IMR-90 (cell line): ENCODE measurements around the gene ACSM3. TPM values are rescaled to one million over a fixed set of nuclear protein-coding genes. Genes with fewer than 3 reads are reported as not detected.

Experiments
- ATAC-seq: fragments of 200-7000 bp; cut with Tn5 transposase; 2 replicates; pipeline ENCODE4 v1.9.1; 2020; ENCODE audit warnings: low read depth, mild to moderate bottlenecking, moderate library complexity
- BruUV-seq: library from RNA; stranded (reverse); fragments of 400-500 nt; replicated peaks from 2 replicates; lab custom pipeline; 2021; lab: Mats Ljungman, UMichigan
- CTCF ChIA-PET: fragments of 300-600 bp; formaldehyde crosslinking; extraction: SDS; loops from one replicate; lab custom pipeline; 2021; ENCODE audit warnings: antibody characterized with exemption; lab: Yijun Ruan, JAX
- POLR2A ChIA-PET: fragments of 300-600 bp; sonication (Branson Sonifier 250); formaldehyde crosslinking; loops from one replicate; lab custom pipeline; 2022; ENCODE audit warnings: antibody characterized with exemption; ENCODE audit not compliant: unreplicated experiment; lab: Charles Lee
- DNase-seq: peaks from one replicate; pipeline ENCODE4 v3.0.0; 2013
- H2AFZ ChIP-seq: replicated peaks from 2 replicates; pipeline ENCODE3; 2013; ENCODE audit warnings: low read length, mild to moderate bottlenecking; ENCODE audit not compliant: poor library complexity
- H2AK5ac ChIP-seq: 2 replicates; pipeline ENCODE4 v1.6.1; 2013; ENCODE audit warnings: low read depth, low read length, inconsistent platforms
- H2AK9ac ChIP-seq: replicated peaks from 2 replicates; pipeline ENCODE3; 2013; ENCODE audit warnings: mild to moderate bottlenecking, low read depth, low read length, moderate library complexity; ENCODE audit not compliant: poor library complexity
- H2BK120ac ChIP-seq: 2 replicates; pipeline ENCODE4 v1.6.1; 2013; ENCODE audit warnings: low read depth, low read length, inconsistent platforms
- H2BK15ac ChIP-seq: 3 replicates; pipeline ENCODE4 v1.6.1; 2013; ENCODE audit warnings: low read depth, low read length, inconsistent platforms
- H2BK20ac ChIP-seq: 2 replicates; pipeline ENCODE4 v1.6.1; 2013; ENCODE audit warnings: low read depth, mild to moderate bottlenecking, inconsistent platforms, low read length, moderate library complexity
- H2BK5ac ChIP-seq: 2 replicates; pipeline ENCODE4 v1.6.1; 2013; ENCODE audit warnings: mild to moderate bottlenecking, low read depth, low read length, inconsistent platforms; ENCODE audit not compliant: poor library complexity, severe bottlenecking
- H3K14ac ChIP-seq: replicated peaks from 2 replicates; pipeline ENCODE4 v1.6.1; 2013; ENCODE audit warnings: low read depth, low read length, inconsistent platforms
- H3K18ac ChIP-seq: 2 replicates; pipeline ENCODE4 v1.6.1; 2013; ENCODE audit warnings: low read depth, low read length, control low read depth
- H3K23ac ChIP-seq: 2 replicates; pipeline ENCODE4 v1.6.1; 2013; ENCODE audit warnings: low read depth, low read length, inconsistent platforms
- H3K27ac ChIP-seq: 2 replicates; pipeline ENCODE4 v1.5.1; 2013; ENCODE audit warnings: mild to moderate bottlenecking, control low read depth, low read length; ENCODE audit not compliant: insufficient read depth
- H3K27me3 ChIP-seq: 2 replicates; pipeline ENCODE4 v1.6.1; 2013; ENCODE audit warnings: low read length; ENCODE audit not compliant: control insufficient read depth, insufficient read depth
- H3K36me3 ChIP-seq: 2 replicates; pipeline ENCODE4 v1.6.1; 2013; ENCODE audit warnings: low read length, mixed read lengths; ENCODE audit not compliant: control insufficient read depth, insufficient read depth
- H3K4ac ChIP-seq: 2 replicates; pipeline ENCODE4 v1.6.1; 2013; ENCODE audit warnings: low read depth, low read length, inconsistent platforms
- H3K4me1 ChIP-seq: 2 replicates; pipeline ENCODE4 v1.6.1; 2013; ENCODE audit warnings: low read length, mixed read lengths; ENCODE audit not compliant: control insufficient read depth, insufficient read depth
- H3K4me2 ChIP-seq: 2 replicates; pipeline ENCODE4 v1.6.1; 2013; ENCODE audit warnings: low read depth, mild to moderate bottlenecking, control low read depth, low read length, moderate library complexity
- H3K4me3 ChIP-seq: 2 replicates; pipeline ENCODE4 v1.5.1; 2013; ENCODE audit warnings: low read depth, mild to moderate bottlenecking, control low read depth, low read length, moderate library complexity; ENCODE audit not compliant: insufficient read depth
- H3K56ac ChIP-seq: 2 replicates; pipeline ENCODE4 v1.6.1; 2013; ENCODE audit warnings: low read length, inconsistent platforms; ENCODE audit not compliant: insufficient read depth; ENCODE audit errors: extremely low read depth
- H3K79me1 ChIP-seq, 2 experiments: 2 replicates each; pipeline ENCODE4 v1.6.1; 2013; ENCODE audit warnings: low read length in 2 of 2, inconsistent platforms in 1 of 2, low read depth in 1 of 2
- H3K9ac ChIP-seq: 2 replicates; pipeline ENCODE4 v1.6.1; 2013; ENCODE audit warnings: low read depth, low read length, control low read depth
- H3K9me1 ChIP-seq: 2 replicates; pipeline ENCODE4 v1.6.1; 2013; ENCODE audit warnings: low read length, inconsistent platforms; ENCODE audit not compliant: insufficient read depth
- H3K9me3 ChIP-seq: 2 replicates; pipeline ENCODE4 v1.6.1; 2013; ENCODE audit warnings: low read length; ENCODE audit not compliant: control insufficient read depth, insufficient read depth
- H4K20me1 ChIP-seq: 2 replicates; pipeline ENCODE4 v1.6.1; 2013; ENCODE audit warnings: low read length, inconsistent platforms; ENCODE audit not compliant: insufficient read depth
- H4K5ac ChIP-seq: 2 replicates; pipeline ENCODE4 v1.6.1; 2013; ENCODE audit warnings: mild to moderate bottlenecking, low read depth, low read length, control low read depth
- H4K8ac ChIP-seq, 2 experiments: 2 replicates each; pipeline ENCODE4 v1.6.1; 2013; ENCODE audit warnings: low read depth in 2 of 2, low read length in 2 of 2, control low read depth in 1 of 2, inconsistent platforms in 1 of 2
- H4K91ac ChIP-seq: 2 replicates; pipeline ENCODE4 v1.6.1; 2013; ENCODE audit warnings: low read depth, low read length, inconsistent platforms; ENCODE audit not compliant: insufficient read depth
- BHLHE40 ChIP-seq: fragments of 150-350 bp; IDR thresholded peaks from 2 replicates; pipeline ENCODE4 v1.6.1; 2016; ENCODE audit warnings: mild to moderate bottlenecking, low read depth, low read length
- CEBPB ChIP-seq: IDR thresholded peaks from 2 replicates; pipeline ENCODE4 v1.6.1; 2012; ENCODE audit warnings: low read depth, low read length, improper control_type of control experiment
- CHD1 ChIP-seq: IDR thresholded peaks from 2 replicates; pipeline ENCODE4 v1.6.1; 2012; ENCODE audit warnings: low read depth, low read length, improper control_type of control experiment
- MAFK ChIP-seq: IDR thresholded peaks from 2 replicates; pipeline ENCODE4 v1.6.1; 2012; ENCODE audit warnings: low read depth, low read length, improper control_type of control experiment
- MAZ ChIP-seq: IDR thresholded peaks from 2 replicates; pipeline ENCODE4 v1.6.1; 2012; ENCODE audit warnings: low read depth, mild to moderate bottlenecking, low read length, improper control_type of control experiment, moderate library complexity, borderline replicate concordance
- MXI1 ChIP-seq: IDR thresholded peaks from 2 replicates; pipeline ENCODE4 v1.6.1; 2012; ENCODE audit warnings: low read depth, mild to moderate bottlenecking, low read length, moderate library complexity, borderline replicate concordance
- POLR2A ChIP-seq: IDR thresholded peaks from 2 replicates; pipeline ENCODE4 v1.6.1; 2012; ENCODE audit warnings: mild to moderate bottlenecking, low read depth, low read length
- RAD21 ChIP-seq: IDR thresholded peaks from 2 replicates; pipeline ENCODE4 v1.6.1; 2012; ENCODE audit warnings: low read length, improper control_type of control experiment
- RCOR1 ChIP-seq: IDR thresholded peaks from 2 replicates; pipeline ENCODE4 v1.6.1; 2012; ENCODE audit warnings: mild to moderate bottlenecking, low read length, improper control_type of control experiment; ENCODE audit not compliant: insufficient replicate concordance
- USF2 ChIP-seq: fragments of 150-350 bp; IDR thresholded peaks from 2 replicates; pipeline ENCODE4 v1.6.1; 2017; ENCODE audit warnings: mild to moderate bottlenecking, antibody characterized with exemption, low read length, low read depth
- WGBS, 2 experiments: methylation state at CpG; one replicate each; pipeline versions ENCODE4 v1.1.5 to v1.1.7; 2013; ENCODE audit warnings: missing lambda C conversion rate in 2 of 2; ENCODE audit not compliant: insufficient read length in 1 of 2; ENCODE audit errors: extremely low coverage in 2 of 2; 5-methylcytosine and 5-hydroxymethylcytosine counted together
- dilution Hi-C: fragments of 300-500 bp; cut with HindIII; formaldehyde crosslinking; loops from one replicate; pipeline ENCODE4 v1.14.3; 2018; ENCODE audit warnings: low sequenced_read_pairs; ENCODE audit not compliant: unreplicated experiment
- in situ Hi-C: fragments of 300-500 bp; cut with MboI; formaldehyde crosslinking; loops from 3 replicates; pipeline ENCODE4 v1.14.3; 2019; ENCODE audit warnings: low sequenced_read_pairs, inconsistent platforms, mixed read lengths
- intact Hi-C: fragments of 100-400 bp; cut with micrococcal nuclease; formaldehyde crosslinking; loops from 2 replicates; pipeline ENCODE4 v1.10.0; 2022
- polyA plus RNA-seq, 3 experiments: library from polyadenylated mRNA; depleted of rRNA; stranded (reverse); fragments of >200 nt; gene quantifications; 2 replicates each; pipeline ENCODE4 v1.2.3, GENCODE V29; 2012; ENCODE audit warnings: low replicate concordance in 1 of 3
- total RNA-seq: library from RNA; depleted of rRNA; stranded (reverse); fragments of >200 nt; gene quantifications from 2 replicates; pipeline ENCODE4 v1.2.3, GENCODE V29; 2012
- TF ChIP-seq, protein P1 (sequence below): fragments of 150-350 bp; IDR thresholded peaks from 2 replicates; pipeline ENCODE4 v1.6.1; 2016; ENCODE audit warnings: low read depth, mild to moderate bottlenecking, low read length, moderate library complexity, borderline replicate concordance

Gene ACSM3
- total and polyA plus RNA-seq, 2 of the 4 experiments (the other 2 are of a cell fraction): 0.50 to 0.54 TPM

DNA sequence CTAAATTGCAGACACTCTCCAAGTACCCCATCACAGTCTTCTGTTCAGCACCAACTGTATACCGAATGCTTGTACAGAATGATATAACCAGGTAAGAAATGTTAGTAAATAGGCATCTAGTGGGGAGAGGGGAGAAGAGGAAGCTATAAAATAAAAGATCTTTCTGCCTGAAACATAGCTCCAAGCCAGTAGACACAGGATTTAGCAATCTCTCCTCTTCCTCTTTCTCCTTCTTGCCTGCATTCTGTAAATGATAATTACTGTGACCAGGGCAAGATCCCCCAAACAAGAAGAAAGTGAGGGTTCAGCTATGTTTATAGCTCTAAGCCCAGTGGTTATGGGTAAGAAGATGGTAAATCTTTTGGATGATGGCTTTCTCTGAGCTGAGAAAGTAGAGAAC lies 17.9 kb downstream of the ACSM3 start:
- H2AFZ ChIP-seq: no peak overlapping the region

More for the DNA sequence above, 17.9 kb downstream of the ACSM3 start:
- Histone ChIP-seq H2AK5ac (no peak overlapping the region), H3K9me3 (no peaks in the 10 kb centered on the region), H3K36me3 (no peaks in the 10 kb centered on the region), H3K27ac (no peak overlapping the region), H2AK9ac (no peak overlapping the region), H3K9ac (no peak overlapping the region), H3K4me2 (no peak overlapping the region), H2BK15ac (no peak overlapping the region), H4K91ac (no peak overlapping the region), H4K5ac (no peak overlapping the region), H4K8ac (no peak overlapping the region), H3K9me1 (no peaks in the 10 kb centered on the region), H2BK20ac (no peak overlapping the region), H3K14ac (no peak overlapping the region), H3K18ac (no peak overlapping the region), H4K20me1 (no peaks in the 10 kb centered on the region), H3K4me1 (no peaks in the 10 kb centered on the region), H3K23ac (no peak overlapping the region), H2BK120ac (no peak overlapping the region), H3K4ac (no peak overlapping the region), H2BK5ac (no peak overlapping the region), H3K27me3 (no peaks in the 10 kb centered on the region), H3K4me3 (no peak overlapping the region), H3K79me1 (no peaks in the 10 kb centered on the region), H3K56ac (no peak overlapping the region)
- no TSS peak for BruUV-seq
- POLR2A ChIA-PET: no interaction called here
- intact Hi-C loops: no loop called here
- dilution Hi-C loops: no loop called here
- no CpG with 5 or more reads among the region's 1 CpG for WGBS, 2 experiments
- CTCF ChIA-PET: no interaction called here
- no peak for ATAC-seq
- in situ Hi-C loops: no loop called here
- TF ChIP-seq MXI1: no peak
- TF ChIP-seq RAD21: no peak
- no peak for TF ChIP-seq POLR2A
- TF ChIP-seq CHD1: no peak
- no peak for TF ChIP-seq MAFK
- TF ChIP-seq BHLHE40: no peak
- no peak for TF ChIP-seq USF2
- TF ChIP-seq RCOR1: no peak
- TF ChIP-seq, protein P1, sequence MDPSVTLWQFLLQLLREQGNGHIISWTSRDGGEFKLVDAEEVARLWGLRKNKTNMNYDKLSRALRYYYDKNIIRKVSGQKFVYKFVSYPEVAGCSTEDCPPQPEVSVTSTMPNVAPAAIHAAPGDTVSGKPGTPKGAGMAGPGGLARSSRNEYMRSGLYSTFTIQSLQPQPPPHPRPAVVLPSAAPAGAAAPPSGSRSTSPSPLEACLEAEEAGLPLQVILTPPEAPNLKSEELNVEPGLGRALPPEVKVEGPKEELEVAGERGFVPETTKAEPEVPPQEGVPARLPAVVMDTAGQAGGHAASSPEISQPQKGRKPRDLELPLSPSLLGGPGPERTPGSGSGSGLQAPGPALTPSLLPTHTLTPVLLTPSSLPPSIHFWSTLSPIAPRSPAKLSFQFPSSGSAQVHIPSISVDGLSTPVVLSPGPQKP: no peak
- no peak for TF ChIP-seq MAZ
- TF ChIP-seq CEBPB: no peak
- DNase-seq: no peak
